RKO (cell line): Measurements from ENCODE around the gene CXCL12.
A peak's percentile ranks its signal among the peaks of the same experiment; 100 is the strongest.

Experiments
- DNase-seq: peaks from one replicate; pipeline ENCODE4 v3.0.0-alpha.2; 2016; ENCODE audit warnings: low spot score

The CXCL12 gene

DNA sequence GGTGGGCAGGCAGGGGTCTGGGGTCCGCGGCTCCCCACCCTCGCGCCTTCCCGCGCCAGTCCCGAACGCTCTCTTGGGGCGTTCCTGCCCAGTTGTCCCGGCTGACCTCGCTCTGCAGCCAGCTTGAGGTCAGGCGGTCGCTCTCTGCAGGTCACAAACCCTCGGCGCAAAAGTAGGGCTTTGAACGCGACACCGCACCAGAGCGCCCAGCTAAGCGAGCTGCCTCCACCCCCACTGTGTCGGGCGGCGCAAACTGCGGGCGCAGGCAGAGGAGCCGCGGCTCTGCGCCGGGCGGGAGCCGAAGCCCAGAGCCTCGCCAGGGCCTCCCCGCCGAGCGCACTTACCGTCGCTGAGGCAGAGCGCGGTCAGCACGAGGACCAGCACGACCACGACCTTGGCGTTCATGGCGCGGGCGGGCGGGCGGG lies 284 bp downstream of the CXCL12 start:
- DNase-seq: no peak

DNA sequence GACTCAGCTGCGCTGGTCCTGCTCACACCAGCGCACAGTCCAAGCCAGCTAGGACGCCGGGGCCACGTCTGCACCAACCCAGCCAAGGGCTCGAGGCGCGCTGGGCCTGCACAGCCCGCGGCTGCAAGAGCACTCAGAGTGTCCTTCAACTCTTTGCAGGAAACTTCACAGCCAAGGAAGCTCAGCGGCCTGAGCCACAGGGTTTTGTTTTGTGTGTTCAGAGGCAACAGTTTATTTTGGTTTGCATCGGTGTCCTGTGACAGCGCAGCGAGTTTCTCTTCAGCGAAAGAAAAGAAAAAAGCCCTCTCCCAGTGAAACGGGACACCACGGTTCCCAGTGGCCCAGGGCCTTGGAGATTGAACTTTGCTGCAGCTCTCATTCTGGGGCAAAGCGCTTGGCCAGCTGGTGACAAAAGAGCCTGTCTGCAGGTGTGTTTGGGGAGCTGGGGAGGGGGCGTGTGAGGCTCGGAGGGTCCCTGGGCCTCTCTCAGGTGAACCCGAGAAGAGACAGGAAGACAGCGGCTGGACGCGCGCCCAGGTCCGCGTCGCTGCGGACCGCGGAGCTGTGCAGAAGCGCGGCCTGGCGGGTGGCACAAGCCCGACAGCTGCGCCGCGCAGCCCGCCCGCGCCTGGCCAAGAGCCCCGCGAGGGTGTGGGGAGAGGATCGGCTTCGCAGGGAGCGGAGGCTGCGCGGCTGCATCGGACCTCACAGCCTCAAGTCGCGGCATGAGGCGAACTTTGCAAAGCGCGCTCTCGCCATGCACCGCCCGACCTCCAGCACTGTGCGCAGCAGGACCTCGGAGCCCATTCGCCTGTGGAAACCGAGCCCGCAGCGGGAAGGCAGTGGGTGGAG lies 922 bp downstream of the CXCL12 start:
- DNase-seq: no peak

DNA sequence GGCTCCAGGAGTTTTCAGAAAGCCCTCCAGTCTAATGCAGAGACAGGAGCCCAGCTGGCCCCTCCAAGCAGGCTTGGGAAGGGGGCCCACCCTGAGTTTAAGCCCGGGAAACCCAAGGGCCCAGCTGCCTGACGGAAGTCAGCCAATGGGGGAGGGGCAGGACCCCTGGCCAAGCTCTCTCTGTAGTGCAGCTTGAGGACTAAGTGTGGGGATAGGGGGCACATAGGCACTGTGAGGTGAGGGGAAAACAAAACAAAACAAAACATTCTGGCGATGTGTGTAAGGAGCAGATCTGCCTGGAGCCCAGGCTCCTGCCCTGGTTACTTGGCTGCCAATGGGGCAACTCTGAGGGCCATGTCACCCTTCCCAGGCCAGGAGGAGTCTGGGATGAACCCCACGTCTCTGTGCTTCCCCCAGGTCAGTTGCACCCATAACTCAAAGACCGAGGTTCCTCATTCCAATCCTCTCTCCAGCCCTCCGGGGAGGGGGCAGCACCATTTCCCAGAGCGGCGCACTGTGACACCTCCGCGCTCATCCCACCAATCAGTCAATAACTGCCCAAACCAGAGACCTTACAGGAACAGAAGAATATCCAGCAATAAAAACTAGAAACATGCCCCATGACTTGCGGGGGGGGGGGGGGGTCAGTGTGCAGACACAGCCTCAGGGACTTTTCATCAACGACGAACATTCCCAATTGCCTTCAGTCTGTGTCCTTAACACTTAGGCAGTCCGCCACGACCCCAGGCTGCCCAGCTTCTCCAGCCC lies 1.7 kb downstream of the CXCL12 start:
- no peak for DNase-seq

DNA sequence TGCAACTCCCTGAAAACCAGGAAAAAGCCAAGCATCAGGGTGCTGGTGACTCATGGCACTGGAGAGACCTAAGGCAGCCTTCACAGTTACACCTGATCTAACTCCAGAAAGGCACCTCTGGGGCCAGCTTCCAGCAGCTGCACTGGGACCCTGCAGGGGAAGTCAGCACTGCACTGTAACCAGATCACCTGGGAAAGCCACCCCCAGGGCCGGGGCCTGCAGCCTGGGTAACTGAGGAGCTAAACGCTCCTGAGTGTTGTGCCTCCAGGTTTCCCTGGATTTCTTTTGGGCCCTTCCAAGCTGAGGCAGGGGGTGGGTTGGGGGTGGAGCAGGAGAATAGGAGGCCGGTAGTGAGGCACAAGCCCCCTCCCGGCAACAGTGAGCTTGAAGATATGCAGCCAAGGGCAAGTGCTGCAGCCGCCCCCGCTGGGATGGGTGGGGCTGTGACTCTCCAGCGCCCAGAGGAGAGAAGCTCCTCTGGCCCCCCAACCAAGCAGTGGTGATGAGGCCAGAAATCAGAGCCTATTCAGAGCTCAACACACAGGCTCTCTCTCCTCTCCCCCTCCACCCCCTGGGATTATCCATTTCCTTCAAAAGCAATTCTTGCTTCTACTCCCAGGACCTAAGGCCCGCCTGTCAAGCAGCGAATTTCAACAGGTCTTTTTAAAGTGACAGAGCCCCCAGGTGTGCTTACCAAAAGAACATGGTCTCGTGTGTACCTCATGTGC lies 2.6 kb downstream of the CXCL12 start:
- no peak for DNase-seq

DNA sequence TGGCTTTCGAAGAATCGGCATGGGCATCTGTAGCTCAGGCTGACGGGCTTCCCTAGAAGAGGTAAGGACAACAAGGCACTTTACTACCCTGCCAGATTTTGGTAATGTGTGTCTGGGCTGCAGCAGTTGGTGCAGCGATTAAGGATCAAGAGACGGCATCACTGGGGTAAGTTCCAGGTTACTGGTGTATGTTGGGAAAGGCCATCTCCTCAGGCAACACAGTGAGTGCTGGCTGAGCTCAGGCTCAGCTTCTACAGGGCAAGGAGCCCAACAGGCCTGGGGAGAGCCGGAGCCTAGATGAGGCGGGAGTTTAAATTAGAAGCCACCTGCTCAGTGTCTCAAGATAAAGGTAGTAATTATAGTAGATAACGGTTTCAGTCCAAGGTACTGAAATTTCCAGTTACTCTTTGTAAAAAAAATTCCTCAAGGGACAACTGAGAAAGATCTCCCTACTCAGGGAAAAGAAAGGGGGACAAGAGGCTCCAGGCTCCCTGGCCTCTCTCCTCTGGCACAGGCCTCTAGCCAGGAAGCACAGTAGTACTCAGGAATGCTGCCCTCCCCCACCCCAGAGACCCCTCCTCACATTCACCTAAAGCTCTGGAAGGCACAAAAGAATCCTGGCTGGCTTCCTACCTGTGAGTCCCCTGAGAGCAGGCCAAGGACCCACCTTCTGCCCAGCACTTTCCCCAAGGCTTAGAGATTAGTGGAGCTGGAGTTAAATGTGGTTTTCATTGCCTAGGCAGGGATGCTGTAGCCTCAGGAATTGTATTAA lies 3.9 kb downstream of the CXCL12 start:
- no peak for DNase-seq

DNA sequence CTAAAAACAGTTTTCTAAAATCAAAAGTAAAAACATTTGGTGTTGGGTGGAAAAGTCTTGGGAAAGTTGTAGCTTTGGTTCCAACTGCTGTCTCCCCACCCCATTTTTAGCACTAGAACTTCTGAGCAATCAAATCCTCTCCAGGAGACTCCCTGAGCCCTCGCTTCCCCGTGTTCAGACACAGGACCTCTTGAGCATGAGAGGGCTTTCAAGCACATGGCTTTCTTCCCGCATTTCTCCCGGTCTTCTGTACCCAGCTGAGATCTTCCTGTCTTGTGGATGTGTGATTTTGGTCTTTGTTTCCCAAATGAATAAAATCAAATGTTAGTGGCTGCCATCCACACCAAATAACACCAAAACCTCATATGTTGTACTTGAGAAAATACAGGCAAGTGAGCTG lies 5.0 kb downstream of the CXCL12 start:
- DNase-seq: no peak

DNA sequence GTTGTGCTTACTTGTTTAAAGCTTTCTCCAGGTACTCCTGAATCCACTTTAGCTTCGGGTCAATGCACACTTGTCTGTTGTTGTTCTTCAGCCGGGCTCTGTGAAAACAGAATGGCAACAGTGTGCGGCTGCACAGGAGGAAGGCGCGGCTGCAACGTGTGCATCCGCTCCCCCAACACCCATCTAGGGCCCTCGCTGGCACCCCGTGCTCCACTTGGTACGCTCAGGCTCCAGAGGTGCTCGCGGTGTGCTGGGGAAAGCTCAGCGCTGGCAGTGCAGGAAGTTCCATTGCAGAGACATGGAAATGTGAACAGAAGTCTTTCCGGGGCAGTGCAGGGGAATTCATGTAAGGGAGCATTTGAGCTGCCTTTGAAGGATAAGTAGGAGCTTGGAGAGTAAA lies 6.3 kb downstream of the CXCL12 start:
- no peak for DNase-seq

DNA sequence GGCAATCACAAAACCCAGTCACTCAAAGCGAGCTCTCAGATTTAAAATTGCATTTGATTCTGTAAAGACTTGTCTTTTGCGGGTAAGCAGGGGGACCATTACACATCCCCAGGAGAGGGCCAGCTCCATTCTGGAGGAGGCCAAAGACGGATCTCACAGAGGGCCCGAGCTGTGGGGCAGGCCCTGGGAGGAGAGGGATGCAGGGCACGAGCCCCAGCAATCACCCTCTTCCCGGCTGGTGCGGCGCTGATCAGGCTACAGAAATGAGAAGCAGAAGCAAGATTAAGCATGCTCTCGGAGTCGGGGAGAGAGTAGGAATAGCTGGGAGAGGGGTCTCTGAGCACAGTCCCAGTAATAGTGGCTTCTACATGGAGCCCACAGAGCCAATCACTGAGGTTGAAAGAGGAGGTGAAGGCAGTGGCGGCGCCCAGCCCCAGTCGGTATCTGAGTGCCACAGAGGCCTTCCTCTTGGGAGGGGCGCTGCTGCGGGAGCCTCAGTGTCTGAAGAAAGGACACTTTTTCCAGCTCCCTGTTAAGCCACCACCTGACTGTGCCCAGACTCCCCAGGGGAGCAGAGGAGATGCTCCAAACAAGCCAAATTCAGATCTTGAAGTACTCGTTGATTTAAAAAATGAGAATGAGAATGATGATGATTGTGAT lies 7.1 kb downstream of the CXCL12 start:
- no peak for DNase-seq

DNA sequence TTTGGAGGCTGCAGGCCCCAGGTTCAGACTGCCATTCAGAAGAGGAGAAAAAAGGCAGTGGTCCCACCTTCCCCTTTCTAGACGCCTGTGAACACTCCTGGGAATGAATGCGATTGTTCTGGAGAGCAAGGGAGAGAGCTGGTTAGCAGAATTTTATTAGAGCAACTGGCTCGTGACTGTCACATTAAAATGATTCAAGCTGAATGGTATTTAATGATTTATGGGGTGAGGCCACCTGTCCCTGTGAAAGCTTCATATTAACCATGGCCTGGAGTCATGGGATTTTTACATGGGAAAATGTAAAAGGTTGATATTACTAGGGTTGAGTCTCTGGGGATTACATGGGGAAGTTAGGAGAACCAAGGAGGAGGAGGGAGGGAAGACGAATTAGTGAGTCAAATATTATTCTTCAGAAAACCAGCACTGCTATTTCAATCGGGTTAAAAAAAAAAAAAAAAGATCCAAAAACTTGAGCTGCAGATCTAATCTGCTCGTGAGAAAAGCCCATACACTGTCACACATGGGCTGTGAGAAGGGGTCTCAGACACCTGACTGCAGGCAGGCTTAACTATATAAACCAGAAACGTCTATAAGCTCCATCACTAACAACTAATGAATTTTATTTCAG lies 8.3 kb downstream of the CXCL12 start:
- DNase-seq: no peak

DNA sequence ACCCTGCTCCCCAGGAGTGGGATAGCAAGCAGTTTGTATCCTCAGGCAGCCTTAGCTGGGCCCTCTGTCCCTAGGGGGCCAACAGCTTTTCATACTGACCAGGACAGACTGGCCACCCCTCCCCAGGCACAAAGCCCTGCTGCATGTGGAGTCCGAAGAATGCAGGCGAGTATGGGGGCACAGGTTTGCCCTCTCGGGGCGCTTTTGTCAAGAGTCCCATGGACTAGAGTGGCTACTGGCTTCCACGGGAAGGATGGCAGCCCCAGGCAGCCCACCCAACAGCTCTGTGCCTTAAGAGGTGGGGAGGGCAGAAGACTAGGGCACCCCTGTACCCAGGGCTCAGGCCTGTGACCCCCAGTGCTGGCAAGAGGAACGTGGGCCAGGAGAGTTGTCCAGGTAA lies 10.7 kb downstream of the CXCL12 start:
- DNase-seq: no peak

DNA sequence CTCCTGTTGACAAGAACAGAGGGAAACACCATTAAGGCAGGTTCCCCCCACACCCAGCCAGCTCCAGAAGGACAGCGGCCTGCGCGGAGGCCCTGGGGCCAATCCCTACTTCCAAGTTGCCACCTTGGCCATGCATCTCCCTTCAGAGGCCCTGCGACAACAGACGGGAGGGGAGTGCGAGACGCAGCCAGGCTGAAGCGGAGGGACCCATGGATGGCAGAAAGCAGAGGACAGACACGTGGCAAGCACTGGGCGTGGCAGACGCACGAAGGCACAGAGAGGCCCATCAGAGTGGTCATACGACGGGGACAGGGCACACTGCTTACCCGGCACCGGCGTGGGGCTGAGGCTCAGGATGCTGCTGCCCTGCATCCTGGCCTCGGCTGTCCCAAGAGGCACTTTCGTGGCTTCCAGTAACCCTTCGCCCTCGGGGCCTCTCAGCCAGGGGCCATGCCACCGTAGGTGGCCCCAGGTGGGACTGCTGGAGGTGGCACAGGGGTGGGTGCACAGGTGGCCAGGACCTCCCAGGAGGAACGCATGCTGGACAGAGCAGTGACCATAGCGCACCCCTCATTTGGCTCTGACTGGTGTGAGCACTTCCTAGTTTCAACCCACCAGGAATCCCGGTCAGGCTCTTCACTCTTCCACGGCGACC lies 11.4 kb downstream of the CXCL12 start:
- no peak for DNase-seq

DNA sequence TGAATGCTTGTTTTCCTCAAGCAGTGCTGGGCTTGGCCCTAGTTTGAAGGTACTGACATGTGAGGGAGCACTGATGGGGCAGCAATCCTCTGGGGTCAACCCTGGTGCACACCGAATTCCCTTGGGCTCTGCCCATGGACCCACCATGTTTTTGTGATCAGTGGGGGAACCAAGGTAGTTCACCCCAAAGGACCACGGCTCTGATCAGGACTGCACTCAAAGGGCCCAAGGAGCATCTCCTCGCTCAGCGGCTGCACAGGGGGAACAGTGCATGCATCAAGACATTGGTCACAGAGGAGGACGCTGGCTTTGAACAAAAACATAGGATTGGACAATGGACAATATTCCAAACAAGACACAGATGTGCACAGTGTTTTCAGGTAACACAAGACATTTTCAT lies 12.7 kb downstream of the CXCL12 start:
- DNase-seq: no peak

DNA sequence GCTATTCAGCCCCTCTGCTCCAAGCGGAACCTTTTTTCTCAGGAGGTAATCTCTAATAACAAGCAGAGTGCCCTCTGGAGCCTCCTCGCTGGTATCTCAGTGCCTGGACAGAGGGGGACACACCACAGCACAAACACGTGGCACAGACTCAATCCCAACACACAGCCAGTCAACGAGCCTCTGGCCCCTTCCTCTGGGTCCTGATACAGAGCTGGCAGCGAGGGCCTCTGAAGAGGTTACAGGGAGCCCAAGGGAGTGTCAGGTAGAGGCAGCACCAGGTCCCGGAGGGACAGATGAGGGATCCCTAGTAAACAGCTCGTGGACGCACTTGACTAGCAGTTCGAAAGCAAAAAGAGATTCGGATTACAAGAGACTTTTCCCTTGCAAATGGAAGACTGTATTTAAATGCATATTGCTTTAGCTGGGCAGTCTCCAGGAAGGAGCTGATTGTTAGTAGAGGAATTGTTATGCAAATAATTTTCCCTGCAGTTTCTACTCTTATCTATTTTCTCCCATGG lies 14.1 kb downstream of the CXCL12 start:
- DNase-seq: no peak

DNA sequence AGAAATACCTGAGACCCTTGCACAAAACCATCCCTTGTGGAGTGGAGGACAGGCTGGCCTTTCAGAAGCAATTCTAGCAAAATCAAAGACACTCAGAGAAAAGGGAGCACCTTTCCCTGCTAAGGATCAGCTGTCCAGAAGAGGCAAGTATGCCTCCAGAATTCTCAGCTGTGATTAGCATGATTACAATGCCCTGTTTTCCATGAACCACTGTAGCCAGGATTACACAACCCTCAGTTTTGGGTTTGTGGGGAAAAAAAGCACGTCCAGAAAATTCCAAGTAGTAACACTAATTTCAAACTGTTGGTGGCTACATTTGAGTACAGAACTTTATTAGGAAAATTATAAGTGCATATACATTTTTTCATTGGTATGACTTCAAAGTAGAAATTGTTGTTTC lies 15.0 kb downstream of the CXCL12 start:
- DNase-seq: no peak

DNA sequence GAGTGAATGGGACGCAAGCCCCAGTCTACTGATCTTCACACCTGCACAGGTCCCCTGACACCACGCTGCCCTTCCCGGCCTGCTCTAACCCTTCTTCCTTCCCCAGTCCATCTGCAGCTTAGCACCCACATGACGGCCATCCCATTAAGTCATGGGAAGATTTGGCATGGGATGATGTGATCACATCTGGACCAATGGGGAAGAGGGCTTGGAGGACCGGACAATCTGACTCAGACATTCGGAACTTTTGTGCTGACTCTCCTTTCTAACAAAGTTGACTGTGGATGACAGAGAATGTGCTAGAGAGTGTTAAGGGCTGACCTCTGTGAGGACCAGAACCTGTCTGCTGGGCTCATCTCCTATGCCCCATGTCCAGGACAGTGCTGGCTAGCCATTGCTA lies 15.6 kb downstream of the CXCL12 start:
- DNase-seq: no peak

DNA sequence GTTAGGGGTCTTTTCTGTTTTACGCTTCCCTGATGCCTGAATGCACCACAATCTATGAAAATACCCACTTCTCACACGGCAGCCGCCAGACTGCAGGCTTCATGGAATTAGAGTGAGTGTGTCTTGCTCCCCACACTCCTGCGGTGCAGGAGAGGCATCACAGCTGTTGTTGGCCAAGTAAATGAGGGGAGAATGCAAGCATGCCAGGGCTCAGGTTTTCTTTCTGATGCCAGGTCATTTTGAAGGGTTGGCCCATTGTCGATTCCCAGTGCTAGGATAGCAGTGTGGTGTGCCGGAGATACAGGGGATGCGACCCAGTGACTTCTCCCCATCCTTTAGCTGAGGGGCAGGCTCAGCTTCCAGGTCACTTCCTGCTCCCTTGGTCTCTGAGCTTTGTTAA lies 16.3 kb downstream of the CXCL12 start:
- DNase-seq: no peak

DNA sequence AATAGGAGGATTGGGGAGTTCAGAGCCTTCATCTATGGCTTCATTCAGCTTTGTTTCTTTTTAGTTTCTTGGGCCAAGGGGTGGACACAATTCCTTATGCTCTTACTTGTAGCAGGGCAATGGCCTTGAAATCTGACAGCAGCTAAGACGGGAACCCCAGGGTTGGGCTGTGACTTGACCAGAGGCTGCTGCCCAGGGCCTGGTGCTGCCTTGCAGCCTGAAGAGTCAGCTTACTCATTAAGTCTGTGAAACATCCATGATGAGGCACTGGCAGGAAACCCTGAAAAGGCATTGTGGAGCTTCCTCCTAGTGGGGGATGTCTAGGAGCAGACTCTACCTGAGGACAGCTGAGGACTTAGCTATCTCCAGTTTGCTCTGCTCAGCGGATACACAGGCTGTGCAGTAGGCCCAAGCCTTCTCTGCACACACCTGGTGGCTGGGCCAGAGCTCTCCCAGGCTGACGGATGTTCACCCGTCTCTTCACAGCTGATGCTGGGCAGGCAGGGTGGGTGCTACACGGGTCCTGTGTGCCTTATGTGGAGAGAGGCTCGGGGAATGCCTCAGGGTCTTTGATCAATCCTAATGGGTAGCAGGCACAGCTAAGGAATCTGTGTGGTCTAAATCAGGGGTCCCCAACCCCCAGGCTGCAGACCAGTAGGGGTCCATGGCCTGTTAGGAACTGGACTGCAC lies 17.8 kb downstream of the CXCL12 start:
- DNase-seq: peak; percentile 9

DNA sequence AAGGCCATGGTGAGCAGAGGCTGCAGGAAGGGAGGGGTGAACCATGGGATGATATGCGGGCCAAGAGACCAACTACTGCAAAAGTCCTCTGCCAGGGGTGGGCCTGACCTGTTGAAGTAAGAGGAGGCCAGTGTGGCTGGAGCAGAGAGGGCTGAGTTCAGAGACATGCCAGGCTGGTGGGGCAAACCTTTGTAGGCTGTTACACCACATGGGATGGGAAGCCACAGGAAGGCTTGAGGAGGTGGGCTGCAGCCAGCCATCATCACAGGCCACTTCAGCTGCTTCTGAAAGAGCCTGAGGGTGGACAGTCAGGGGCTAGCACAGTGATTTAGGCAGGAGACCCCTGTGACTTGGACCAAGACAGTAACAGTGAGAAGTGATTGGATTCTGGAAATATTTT lies 20.3 kb downstream of the CXCL12 start:
- no peak for DNase-seq

DNA sequence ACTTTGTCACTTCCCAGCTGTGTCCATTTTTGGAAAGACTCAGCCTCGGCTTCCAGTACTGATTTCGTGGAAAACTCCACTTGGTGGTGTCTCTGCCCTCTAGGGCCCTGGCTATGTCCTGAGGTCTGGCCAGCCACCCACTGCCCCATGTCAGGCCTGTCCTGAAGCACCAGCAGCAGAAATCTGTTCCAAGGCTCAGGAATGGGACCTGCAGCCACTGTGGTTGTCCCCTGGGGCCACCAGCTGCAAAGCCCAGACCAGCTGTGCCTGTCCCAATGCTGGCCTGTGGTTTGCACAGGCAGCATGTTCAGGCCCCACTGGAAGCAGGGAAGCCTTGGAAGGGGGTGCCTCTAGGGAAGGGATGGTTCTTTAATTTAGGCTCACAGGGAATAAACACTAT lies 21.2 kb downstream of the CXCL12 start:
- no peak for DNase-seq
